Measurements from ENCODE around the gene CRTAP. TPM values are rescaled to one million over a fixed set of nuclear protein-coding genes. Genes with fewer than 3 reads are reported as not detected.

The CRTAP gene
- total RNA-seq, 2 donors from 2014 or later = 164 to 166 TPM

DNA sequence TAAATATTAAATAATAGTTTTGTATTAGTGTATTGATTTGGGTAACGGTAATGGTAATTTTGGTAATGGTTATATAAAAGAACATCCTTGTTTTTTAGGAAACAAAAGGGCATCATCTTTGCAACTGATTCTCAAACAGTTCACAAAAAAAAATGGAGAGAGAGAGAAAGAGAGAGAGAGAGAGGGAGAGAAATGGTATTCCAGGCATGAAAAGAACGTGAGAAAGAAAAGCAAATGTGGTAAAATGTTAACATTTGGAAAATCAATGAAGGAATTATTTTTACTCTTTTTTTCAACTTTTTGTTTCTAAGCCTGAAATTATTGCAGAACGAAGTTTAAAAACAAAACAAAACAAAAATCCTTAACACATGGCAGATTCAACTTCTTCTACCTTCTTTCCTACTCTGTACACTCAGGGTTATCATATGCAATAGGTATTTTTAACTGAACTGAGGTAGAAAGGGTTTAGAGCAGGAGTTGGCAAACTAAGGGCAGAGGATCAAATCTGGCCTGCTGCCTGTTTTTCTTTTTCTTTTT is 14.6 kb upstream of the CRTAP start:
- peaks cover 2% of the 10 kb centered on the region for H3K4me1 ChIP-seq (ENCODE audit: control insufficient read depth, insufficient read depth, low read length)
- no peak overlapping the region for H3K4me3 ChIP-seq (ENCODE audit: low read length)
- Mint-ChIP-seq H3K9me3 (no peaks in the 10 kb centered on the region), H3K36me3 (ENCODE audit: low read depth) (no peaks in the 10 kb centered on the region), H3K27ac (no peak overlapping the region), H3K4me3 (no peak overlapping the region), H3K4me1 (peaks cover 10% of the 10 kb centered on the region), H3K27me3 (ENCODE audit: insufficient read depth) (no peaks in the 10 kb centered on the region)
- H3K36me3 ChIP-seq (ENCODE audit: control insufficient read depth, insufficient read depth, low read length) = no peaks in the 10 kb centered on the region
- no peak overlapping the region for H3K27ac ChIP-seq (ENCODE audit: low read depth, low read length)
- no peak for DNase-seq
- no peaks in the 10 kb centered on the region for H3K27me3 ChIP-seq (ENCODE audit: control insufficient read depth, insufficient read depth, low read length, poor library complexity, severe bottlenecking)
- H3K9me3 ChIP-seq (ENCODE audit: control insufficient read depth, low read length) = no peaks in the 10 kb centered on the region
- H3K9ac ChIP-seq (ENCODE audit: extremely low read depth, low read length, poor library complexity, severe bottlenecking) = no peak overlapping the region
- TF ChIP-seq, protein P1, sequence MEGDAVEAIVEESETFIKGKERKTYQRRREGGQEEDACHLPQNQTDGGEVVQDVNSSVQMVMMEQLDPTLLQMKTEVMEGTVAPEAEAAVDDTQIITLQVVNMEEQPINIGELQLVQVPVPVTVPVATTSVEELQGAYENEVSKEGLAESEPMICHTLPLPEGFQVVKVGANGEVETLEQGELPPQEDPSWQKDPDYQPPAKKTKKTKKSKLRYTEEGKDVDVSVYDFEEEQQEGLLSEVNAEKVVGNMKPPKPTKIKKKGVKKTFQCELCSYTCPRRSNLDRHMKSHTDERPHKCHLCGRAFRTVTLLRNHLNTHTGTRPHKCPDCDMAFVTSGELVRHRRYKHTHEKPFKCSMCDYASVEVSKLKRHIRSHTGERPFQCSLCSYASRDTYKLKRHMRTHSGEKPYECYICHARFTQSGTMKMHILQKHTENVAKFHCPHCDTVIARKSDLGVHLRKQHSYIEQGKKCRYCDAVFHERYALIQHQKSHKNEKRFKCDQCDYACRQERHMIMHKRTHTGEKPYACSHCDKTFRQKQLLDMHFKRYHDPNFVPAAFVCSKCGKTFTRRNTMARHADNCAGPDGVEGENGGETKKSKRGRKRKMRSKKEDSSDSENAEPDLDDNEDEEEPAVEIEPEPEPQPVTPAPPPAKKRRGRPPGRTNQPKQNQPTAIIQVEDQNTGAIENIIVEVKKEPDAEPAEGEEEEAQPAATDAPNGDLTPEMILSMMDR (conservative IDR thresholded peaks at IDR 0.05) = no peak
- 88 to 100% methylated on average over 1 to 3 of the region's 3 CpGs for WGBS, 2 experiments (ENCODE audit: insufficient coverage in 1 of 2, insufficient read length in 1 of 2)

DNA sequence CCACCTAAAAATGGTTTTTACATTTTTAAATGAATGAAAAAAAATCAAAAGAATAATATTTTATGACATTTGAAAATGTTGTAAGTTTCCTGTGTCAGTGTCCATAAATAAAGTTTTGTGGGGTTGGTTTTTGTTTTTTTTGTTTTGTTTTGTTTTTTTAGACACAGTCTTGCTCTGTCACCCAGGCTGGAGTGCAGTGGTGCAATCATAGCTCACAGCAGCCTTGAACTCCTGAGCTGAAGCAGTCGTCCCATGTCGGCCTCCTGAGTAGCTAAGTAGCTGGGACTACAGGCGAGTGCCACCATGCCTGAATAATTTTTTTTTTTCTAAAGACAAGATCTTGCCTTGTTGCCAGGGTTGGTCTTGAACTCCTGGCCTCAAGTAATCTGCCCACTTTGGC is 14.1 kb upstream of the CRTAP start:
- no peak overlapping the region for H3K4me3 Mint-ChIP-seq
- H3K4me3 ChIP-seq (ENCODE audit: low read length) = no peak overlapping the region
- TF ChIP-seq, protein P1 (conservative IDR thresholded peaks at IDR 0.05) = no peak
- no peaks in the 10 kb centered on the region for H3K36me3 ChIP-seq (ENCODE audit: control insufficient read depth, insufficient read depth, low read length)
- no peak overlapping the region for H3K27ac Mint-ChIP-seq
- peaks cover 10% of the 10 kb centered on the region for H3K4me1 Mint-ChIP-seq
- H3K9me3 Mint-ChIP-seq = no peaks in the 10 kb centered on the region
- no peak overlapping the region for H3K27ac ChIP-seq (ENCODE audit: low read depth, low read length)
- no peaks in the 10 kb centered on the region for H3K27me3 ChIP-seq (ENCODE audit: control insufficient read depth, insufficient read depth, low read length, poor library complexity, severe bottlenecking)
- H3K9ac ChIP-seq (ENCODE audit: extremely low read depth, low read length, poor library complexity, severe bottlenecking) = no peak overlapping the region
- H3K4me1 ChIP-seq (ENCODE audit: control insufficient read depth, insufficient read depth, low read length) = peaks cover 2% of the 10 kb centered on the region
- H3K36me3 Mint-ChIP-seq (ENCODE audit: low read depth) = no peaks in the 10 kb centered on the region
- no peak for DNase-seq
- H3K9me3 ChIP-seq (ENCODE audit: control insufficient read depth, low read length) = no peaks in the 10 kb centered on the region
- H3K27me3 Mint-ChIP-seq (ENCODE audit: insufficient read depth) = no peaks in the 10 kb centered on the region
- 90 to 100% methylated on average over 3 of the region's 3 CpGs for WGBS, 2 experiments (ENCODE audit: insufficient coverage in 1 of 2, insufficient read length in 1 of 2)

DNA sequence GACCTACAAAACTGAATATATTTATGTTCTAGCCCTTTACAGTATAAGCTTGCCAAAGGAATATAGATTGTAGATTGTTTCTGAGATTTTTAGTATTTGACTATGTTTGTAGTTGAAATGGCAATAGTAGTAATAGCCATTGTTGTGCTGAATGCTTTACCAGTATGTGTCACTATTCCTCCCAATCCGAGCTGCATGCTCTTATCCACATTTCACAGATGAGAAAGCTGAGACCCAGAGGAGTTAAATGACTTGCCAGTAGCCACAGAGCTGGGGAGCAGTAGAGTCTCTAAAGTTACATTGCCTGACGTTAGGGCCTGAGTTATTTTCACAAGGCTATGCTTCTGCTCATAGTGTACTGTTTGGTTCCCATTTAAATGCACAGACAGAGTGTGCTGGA is 13.6 kb upstream of the CRTAP start:
- peaks cover 10% of the 10 kb centered on the region for H3K4me1 Mint-ChIP-seq
- DNase-seq = no peak
- H3K27me3 Mint-ChIP-seq (ENCODE audit: insufficient read depth) = peaks cover 2% of the 10 kb centered on the region
- H3K27ac ChIP-seq (ENCODE audit: low read depth, low read length) = no peak overlapping the region
- no peaks in the 10 kb centered on the region for H3K36me3 Mint-ChIP-seq (ENCODE audit: low read depth)
- H3K36me3 ChIP-seq (ENCODE audit: control insufficient read depth, insufficient read depth, low read length) = no peaks in the 10 kb centered on the region
- H3K27me3 ChIP-seq (ENCODE audit: control insufficient read depth, insufficient read depth, low read length, poor library complexity, severe bottlenecking) = no peaks in the 10 kb centered on the region
- no peak overlapping the region for H3K27ac Mint-ChIP-seq
- no peaks in the 10 kb centered on the region for H3K9me3 ChIP-seq (ENCODE audit: control insufficient read depth, low read length)
- H3K4me3 ChIP-seq (ENCODE audit: low read length) = no peak overlapping the region
- no peaks in the 10 kb centered on the region for H3K9me3 Mint-ChIP-seq
- TF ChIP-seq, protein P1 (conservative IDR thresholded peaks at IDR 0.05) = no peak
- WGBS, 2 experiments (ENCODE audit: insufficient coverage in 1 of 2, insufficient read length in 1 of 2) = 69 to 83% methylated on average over 2 of the region's 2 CpGs
- H3K9ac ChIP-seq (ENCODE audit: extremely low read depth, low read length, poor library complexity, severe bottlenecking) = no peak overlapping the region
- H3K4me3 Mint-ChIP-seq = no peak overlapping the region
- H3K4me1 ChIP-seq (ENCODE audit: control insufficient read depth, insufficient read depth, low read length) = peaks cover 2% of the 10 kb centered on the region
